HepG2 (cell line): ENCODE measurements around the gene KCNB1. TPM values are rescaled to one million over a fixed set of nuclear protein-coding genes. Genes with fewer than 3 reads are reported as not detected.
A peak's percentile ranks its signal among the peaks of the same experiment; 100 is the strongest.

ENCODE experiments used
- CAMTA2 ChIP-seq: sonication (generic); formaldehyde crosslinking; IDR thresholded peaks from 2 replicates; pipeline ENCODE4 v1.4.0; 2020; ENCODE audit warnings: mild to moderate bottlenecking, missing genetic modification reagents, borderline replicate concordance
- DDIT3 ChIP-seq: sonication (generic); formaldehyde crosslinking; IDR thresholded peaks from 2 replicates; pipeline ENCODE4 v1.4.0; 2020; ENCODE audit warnings: mild to moderate bottlenecking, missing genetic modification reagents
- HOMEZ ChIP-seq: IDR thresholded peaks from 2 replicates; pipeline ENCODE4 v1.6.1; 2016; ENCODE audit warnings: low read depth
- HOXA7 ChIP-seq: sonication (generic); formaldehyde crosslinking; IDR thresholded peaks from 2 replicates; pipeline ENCODE4 v1.8.1; 2022; ENCODE audit warnings: mild to moderate bottlenecking, missing genetic modification reagents, moderate library complexity
- MAFK ChIP-seq, 2 experiments: IDR thresholded peaks in 1 of 2; conservative IDR thresholded peaks in 1 of 2; 2 replicates each; pipeline ENCODE4 v1.6.1; 2011; ENCODE audit warnings: improper control_type of control experiment in 2 of 2, low read length in 2 of 2
- SCMH1 ChIP-seq: sonication (generic); formaldehyde crosslinking; IDR thresholded peaks from 2 replicates; pipeline ENCODE4 v1.9.0; 2021; ENCODE audit warnings: missing genetic modification reagents, mild to moderate bottlenecking, borderline replicate concordance
- ZBTB1 ChIP-seq: sonication (generic); formaldehyde crosslinking; IDR thresholded peaks from 2 replicates; pipeline ENCODE4 v1.4.0; 2020; ENCODE audit warnings: missing genetic modification reagents, borderline replicate concordance
- ZNF318 ChIP-seq: sonication (generic); formaldehyde crosslinking; IDR thresholded peaks from 2 replicates; pipeline ENCODE4 v1.4.0; 2020; ENCODE audit warnings: mild to moderate bottlenecking, missing genetic modification reagents
- ZNF354B ChIP-seq: sonication (generic); formaldehyde crosslinking; IDR thresholded peaks from 2 replicates; pipeline ENCODE4 v1.8.0; 2022; ENCODE audit warnings: mild to moderate bottlenecking, missing genetic modification reagents
- ZNF468 ChIP-seq: sonication (generic); formaldehyde crosslinking; IDR thresholded peaks from 2 replicates; pipeline ENCODE4 v1.8.0; 2022; ENCODE audit warnings: mild to moderate bottlenecking, moderate library complexity, missing genetic modification reagents
- ZNF567 ChIP-seq: sonication (generic); formaldehyde crosslinking; IDR thresholded peaks from 2 replicates; pipeline ENCODE4 v1.8.1; 2023; ENCODE audit warnings: mild to moderate bottlenecking, missing genetic modification reagents, borderline replicate concordance
- polyA plus RNA-seq, 8 experiments: library from polyadenylated mRNA; depleted of rRNA in 3 of 8; stranded (reverse) in 7 of 8; unstranded in 1 of 8; fragments of >200 nt; fragmentation: Illumina TruSeq in 4 of 8; extraction: Trizol in 4 of 8; gene quantifications; 2 replicates each; pipeline versions ENCODE4 v1.2.1 to v1.2.3, GENCODE V29; 2011 to 2016; ENCODE audit warnings: low read depth in 4 of 8, missing spikeins in 1 of 8, mixed read lengths in 1 of 8; ENCODE audit not compliant: insufficient read depth in 1 of 8
- total RNA-seq, 5 experiments: library from RNA; depleted of rRNA; stranded (reverse); fragments of >200 nt; fragmentation: Illumina TruSeq; extraction: Trizol; gene quantifications; 2 replicates each; pipeline ENCODE4 v1.2.3, GENCODE V29; 2016; ENCODE audit warnings: low read depth in 1 of 5
- TF ChIP-seq, protein P1 (sequence below): sonication (generic); formaldehyde crosslinking; IDR thresholded peaks from 2 replicates; pipeline ENCODE4 v1.5.1; 2020; ENCODE audit warnings: missing genetic modification reagents, mild to moderate bottlenecking, borderline replicate concordance
- TF ChIP-seq, protein P2 (sequence below): fragments of 450-650 bp; IDR thresholded peaks from 2 replicates; pipeline ENCODE4 v1.6.1; 2017

Gene KCNB1
- total and polyA plus RNA-seq, 2 of the 13 experiments (the other 11 are each of a cell fraction or from before 2014, with no cell fraction given), result 0.02 TPM; not detected in 1

DNA sequence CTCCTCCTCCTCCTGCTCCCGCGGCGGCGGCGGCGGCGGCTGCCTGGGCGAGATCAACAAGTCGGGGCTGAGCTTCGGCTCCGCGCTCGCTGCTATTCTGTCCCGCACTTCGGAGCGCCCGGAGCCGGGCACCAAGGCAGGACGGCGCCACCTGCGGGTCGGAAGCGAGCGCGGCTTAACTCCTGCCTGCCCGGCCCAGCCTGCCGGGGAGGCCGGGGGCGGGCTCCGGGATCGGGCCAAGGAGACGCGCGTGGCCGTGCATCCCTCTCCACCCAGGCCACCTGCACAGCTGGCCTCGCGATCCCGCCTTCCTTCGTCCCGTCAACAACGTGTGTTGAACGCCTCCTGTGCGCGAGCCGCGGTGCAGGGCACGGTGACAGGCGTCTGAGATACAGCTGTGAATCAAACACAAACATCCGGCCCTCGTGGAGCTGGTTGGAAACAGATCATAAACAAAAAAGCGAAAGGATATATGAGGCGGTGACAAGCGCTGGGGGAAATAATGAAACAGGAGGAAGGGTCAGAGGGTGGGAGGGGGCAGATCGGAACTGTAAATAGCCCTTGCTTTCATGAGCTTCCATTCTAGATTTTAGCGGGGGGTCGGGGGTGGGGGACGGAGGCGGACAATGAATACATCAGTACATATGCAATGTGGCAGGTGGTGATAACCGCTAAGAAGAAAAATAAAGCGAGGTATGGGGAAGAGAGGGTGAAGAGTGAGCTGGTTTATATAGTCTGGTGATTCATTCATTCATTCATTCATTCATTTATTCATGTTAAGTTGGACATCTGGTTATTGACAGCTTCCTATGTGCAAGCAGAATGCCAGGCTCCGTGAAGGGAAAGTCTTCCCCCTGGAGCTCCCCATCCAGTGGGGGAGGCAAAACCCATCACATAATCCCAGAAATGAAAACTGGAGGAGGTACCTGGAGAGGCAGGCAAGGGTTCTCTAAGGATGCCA lies 2.0 kb upstream of the KCNB1 start (continued):
- TF ChIP-seq, protein P1, sequence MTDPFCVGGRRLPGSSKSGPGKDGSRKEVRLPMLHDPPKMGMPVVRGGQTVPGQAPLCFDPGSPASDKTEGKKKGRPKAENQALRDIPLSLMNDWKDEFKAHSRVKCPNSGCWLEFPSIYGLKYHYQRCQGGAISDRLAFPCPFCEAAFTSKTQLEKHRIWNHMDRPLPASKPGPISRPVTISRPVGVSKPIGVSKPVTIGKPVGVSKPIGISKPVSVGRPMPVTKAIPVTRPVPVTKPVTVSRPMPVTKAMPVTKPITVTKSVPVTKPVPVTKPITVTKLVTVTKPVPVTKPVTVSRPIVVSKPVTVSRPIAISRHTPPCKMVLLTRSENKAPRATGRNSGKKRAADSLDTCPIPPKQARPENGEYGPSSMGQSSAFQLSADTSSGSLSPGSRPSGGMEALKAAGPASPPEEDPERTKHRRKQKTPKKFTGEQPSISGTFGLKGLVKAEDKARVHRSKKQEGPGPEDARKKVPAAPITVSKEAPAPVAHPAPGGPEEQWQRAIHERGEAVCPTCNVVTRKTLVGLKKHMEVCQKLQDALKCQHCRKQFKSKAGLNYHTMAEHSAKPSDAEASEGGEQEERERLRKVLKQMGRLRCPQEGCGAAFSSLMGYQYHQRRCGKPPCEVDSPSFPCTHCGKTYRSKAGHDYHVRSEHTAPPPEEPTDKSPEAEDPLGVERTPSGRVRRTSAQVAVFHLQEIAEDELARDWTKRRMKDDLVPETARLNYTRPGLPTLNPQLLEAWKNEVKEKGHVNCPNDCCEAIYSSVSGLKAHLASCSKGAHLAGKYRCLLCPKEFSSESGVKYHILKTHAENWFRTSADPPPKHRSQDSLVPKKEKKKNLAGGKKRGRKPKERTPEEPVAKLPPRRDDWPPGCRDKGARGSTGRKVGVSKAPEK (CRISPR knock-in tag), result peak; percentile 80; the same call in 1 of the 2 replicates
- TF ChIP-seq ZBTB1 (no peak), HOXA7 (CRISPR knock-in tag) (no peak), ZNF354B (CRISPR knock-in tag) (no peak), SCMH1 (CRISPR knock-in tag) (no peak), CAMTA2 (CRISPR knock-in tag) (no peak), HOMEZ (CRISPR knock-in tag) (no peak), ZNF468 (CRISPR knock-in tag) (no peak), DDIT3 (CRISPR knock-in tag) (no peak), ZNF567 (CRISPR knock-in tag) (0 out of 2 replicates have a peak, but pooled peaks have one; percentile 53), MAFK (conservative IDR thresholded peaks at IDR 0.05 in 1 of 2, IDR thresholded peaks at IDR 0.05 in 1 of 2; ENCODE audit: low read length in 2 of 2) (no peak), ZNF318 (no peak)
- TF ChIP-seq, protein P2, sequence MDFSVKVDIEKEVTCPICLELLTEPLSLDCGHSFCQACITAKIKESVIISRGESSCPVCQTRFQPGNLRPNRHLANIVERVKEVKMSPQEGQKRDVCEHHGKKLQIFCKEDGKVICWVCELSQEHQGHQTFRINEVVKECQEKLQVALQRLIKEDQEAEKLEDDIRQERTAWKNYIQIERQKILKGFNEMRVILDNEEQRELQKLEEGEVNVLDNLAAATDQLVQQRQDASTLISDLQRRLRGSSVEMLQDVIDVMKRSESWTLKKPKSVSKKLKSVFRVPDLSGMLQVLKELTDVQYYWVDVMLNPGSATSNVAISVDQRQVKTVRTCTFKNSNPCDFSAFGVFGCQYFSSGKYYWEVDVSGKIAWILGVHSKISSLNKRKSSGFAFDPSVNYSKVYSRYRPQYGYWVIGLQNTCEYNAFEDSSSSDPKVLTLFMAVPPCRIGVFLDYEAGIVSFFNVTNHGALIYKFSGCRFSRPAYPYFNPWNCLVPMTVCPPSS, result no peak
